Loucy (cell line): ENCODE data around the gene C1QL4.
"Not testable (repeated sequence)": the region's sequence is repeated elsewhere in the genome, so short reads cannot be mapped to it uniquely, and the experiment has no call there.

Experiments
- H2AFZ ChIP-seq: fragments of 200-600 bp; sonication (generic); 2 replicates; pipeline ENCODE4 v1.6.0; 2016; ENCODE audit warnings: antibody characterized with exemption, mild to moderate bottlenecking, low read length, moderate library complexity
- H3F3A ChIP-seq: fragments of 200-600 bp; 2 replicates; pipeline ENCODE4 v1.6.0; 2016; ENCODE audit warnings: antibody characterized with exemption, low read depth, mild to moderate bottlenecking
- H3K27me3 ChIP-seq: fragments of 200-600 bp; sonication (generic); 2 replicates; pipeline ENCODE4 v1.6.1; 2014; ENCODE audit warnings: low read length, mild to moderate bottlenecking; ENCODE audit not compliant: insufficient read depth, poor library complexity, severe bottlenecking
- H3K36me3 ChIP-seq: fragments of 200-600 bp; sonication (generic); 2 replicates; pipeline ENCODE4 v1.6.1; 2016; ENCODE audit warnings: low read length; ENCODE audit not compliant: insufficient read depth
- H3K4me1 ChIP-seq: fragments of 200-600 bp; sonication (generic); 2 replicates; pipeline ENCODE4 v1.5.1; 2014; ENCODE audit warnings: low read length, mild to moderate bottlenecking; ENCODE audit not compliant: insufficient read depth, poor library complexity, severe bottlenecking
- H3K4me2 ChIP-seq: fragments of 200-600 bp; sonication (generic); 2 replicates; pipeline ENCODE4 v1.6.0; 2014; ENCODE audit warnings: antibody characterized with exemption, low read length, low read depth, mild to moderate bottlenecking; ENCODE audit not compliant: poor library complexity, severe bottlenecking
- H3K4me3 ChIP-seq: fragments of 200-600 bp; sonication (generic); 2 replicates; pipeline ENCODE4 v1.5.1; 2014; ENCODE audit warnings: low read length, mild to moderate bottlenecking, mixed read lengths; ENCODE audit not compliant: poor library complexity, severe bottlenecking
- H3K79me2 ChIP-seq: fragments of 200-600 bp; sonication (generic); 2 replicates; pipeline ENCODE4 v1.6.1; 2014; ENCODE audit warnings: low read length; ENCODE audit not compliant: insufficient read depth
- H3K9ac ChIP-seq: fragments of 200-600 bp; sonication (generic); 2 replicates; pipeline ENCODE4 v1.6.0; 2014; ENCODE audit warnings: mild to moderate bottlenecking, low read depth, low read length, moderate library complexity; ENCODE audit not compliant: poor library complexity, severe bottlenecking
- H3K9me2 ChIP-seq: fragments of 200-600 bp; sonication (generic); replicated peaks from 2 replicates; pipeline ENCODE4 v1.6.1; 2016; ENCODE audit warnings: low read depth, low read length, mixed read lengths
- H3K9me3 ChIP-seq: fragments of 200-600 bp; sonication (generic); 2 replicates; pipeline ENCODE4 v1.6.1; 2014; ENCODE audit warnings: mild to moderate bottlenecking, antibody characterized with exemption, low read length, low read depth; ENCODE audit not compliant: insufficient read depth
- H4K20me1 ChIP-seq: fragments of 200-600 bp; sonication (generic); 2 replicates; pipeline ENCODE4 v1.6.0; 2014; ENCODE audit warnings: antibody characterized with exemption, low read length, mild to moderate bottlenecking; ENCODE audit not compliant: insufficient read depth, poor library complexity, severe bottlenecking
- CTCF ChIP-seq: fragments of 200-600 bp; sonication (generic); conservative IDR thresholded peaks from 2 replicates; pipeline ENCODE4 v1.5.1; 2014; ENCODE audit warnings: mild to moderate bottlenecking, antibody characterized with exemption, low read length
- EZH2phosphoT487 ChIP-seq: fragments of 200-600 bp; IDR thresholded peaks from 2 replicates; pipeline ENCODE4 v1.6.1; 2018; ENCODE audit warnings: antibody characterized with exemption, mild to moderate bottlenecking, moderate library complexity, borderline replicate concordance

The C1QL4 gene

GRCh38 chr12:49335118-49335954 lies 1.7 kb downstream of the C1QL4 start:
- H3K9me2 ChIP-seq = no peaks in the 10 kb centered on the region
- no peak overlapping the region for H3K4me3 ChIP-seq
- H3K9ac ChIP-seq = no peak overlapping the region
- no peaks in the 10 kb centered on the region for H3K79me2 ChIP-seq
- H3K4me2 ChIP-seq = no peak overlapping the region
- no peak overlapping the region for H2AFZ ChIP-seq
- peaks cover 14% of the 10 kb centered on the region for H3K4me1 ChIP-seq
- H3K27me3 ChIP-seq = no peaks in the 10 kb centered on the region
- H3F3A ChIP-seq = no peaks in the 10 kb centered on the region
- TF ChIP-seq EZH2phosphoT487 (no peak), CTCF (no peak)
- H4K20me1 ChIP-seq = no peaks in the 10 kb centered on the region
- H3K36me3 ChIP-seq = peaks cover 8% of the 10 kb centered on the region; the same call in 1 of the 2 replicates
- no peaks in the 10 kb centered on the region for H3K9me3 ChIP-seq

- H3K9me3 ChIP-seq = no peaks in the 10 kb centered on the region
- H3K4me2 ChIP-seq = no peak overlapping the region
- no peak for TF ChIP-seq CTCF
- no peak for TF ChIP-seq EZH2phosphoT487
- peaks cover 14% of the 10 kb centered on the region; the same call in 1 of the 2 replicates for H3K36me3 ChIP-seq
- H3K9me2 ChIP-seq = no peaks in the 10 kb centered on the region
- no peak overlapping the region for H3K9ac ChIP-seq
- no peaks in the 10 kb centered on the region for H4K20me1 ChIP-seq
- no peaks in the 10 kb centered on the region for H3F3A ChIP-seq
- peaks cover 14% of the 10 kb centered on the region for H3K4me1 ChIP-seq
- H3K79me2 ChIP-seq = no peaks in the 10 kb centered on the region
- no peak overlapping the region for H2AFZ ChIP-seq
- H3K27me3 ChIP-seq = no peaks in the 10 kb centered on the region
- H3K4me3 ChIP-seq = no peak overlapping the region
These were observed 2.3 kb downstream of the C1QL4 start for GRCh38 chr12:49334681-49335080.

GRCh38 chr12:49334226-49334625 lies 2.8 kb downstream of the C1QL4 start:
- H3K9me3 ChIP-seq = no peaks in the 10 kb centered on the region
- no peaks in the 10 kb centered on the region for H3K27me3 ChIP-seq
- H3K79me2 ChIP-seq = no peaks in the 10 kb centered on the region
- H3K4me2 ChIP-seq = no peak overlapping the region
- TF ChIP-seq EZH2phosphoT487 (no peak), CTCF (no peak)
- no peaks in the 10 kb centered on the region for H4K20me1 ChIP-seq
- no peaks in the 10 kb centered on the region for H3K9me2 ChIP-seq
- H3K9ac ChIP-seq = no peak overlapping the region
- H3K36me3 ChIP-seq = peaks cover 19% of the 10 kb centered on the region; the same call in 1 of the 2 replicates
- H2AFZ ChIP-seq = no peak overlapping the region
- H3K4me1 ChIP-seq = peaks cover 14% of the 10 kb centered on the region
- no peaks in the 10 kb centered on the region for H3F3A ChIP-seq
- H3K4me3 ChIP-seq = no peak overlapping the region

- H2AFZ ChIP-seq, H3K4me3 ChIP-seq, H3K4me2 ChIP-seq, H3K79me2 ChIP-seq, H3K9ac ChIP-seq, H4K20me1 ChIP-seq, H3K9me2 ChIP-seq, H3K9me3 ChIP-seq, H3F3A ChIP-seq, H3K27me3 ChIP-seq: not testable (repeated sequence)
- Histone ChIP-seq H3K36me3 (peaks cover 24% of the 10 kb centered on the region; the same call in 1 of the 2 replicates), H3K4me1 (peaks cover 14% of the 10 kb centered on the region)
These were observed 3.2 kb downstream of the C1QL4 start for GRCh38 chr12:49333778-49334177.
